ENCODE data around the gene REEP1.
"Not testable (repeated sequence)": the region's sequence is repeated elsewhere in the genome, so short reads cannot be mapped to it uniquely, and the experiment has no call there.

REEP1 gene

GRCh38 chr2:86240251-86240650 lies 97.2 kb downstream of the REEP1 start:
- Mint-ChIP-seq H3K4me3 (no peak overlapping the region), H3K27me3 (peaks cover 4% of the 10 kb centered on the region), H3K9me3 (no peaks in the 10 kb centered on the region), H3K36me3 (ENCODE audit: low read depth) (no peaks in the 10 kb centered on the region), H3K27ac (no peak overlapping the region), H3K4me1 (ENCODE audit: low read depth) (peaks cover 28% of the 10 kb centered on the region)

- peaks cover 28% of the 10 kb centered on the region for H3K4me1 Mint-ChIP-seq (ENCODE audit: low read depth)
- H3K36me3 Mint-ChIP-seq (ENCODE audit: low read depth) = no peaks in the 10 kb centered on the region
- no peaks in the 10 kb centered on the region for H3K9me3 Mint-ChIP-seq
- H3K27ac Mint-ChIP-seq = no peak overlapping the region
- no peak overlapping the region for H3K4me3 Mint-ChIP-seq
- H3K27me3 Mint-ChIP-seq = peaks cover 4% of the 10 kb centered on the region
Measured at GRCh38 chr2:86239745-86240144, 97.7 kb downstream of the REEP1 start.

GRCh38 chr2:86239326-86239725 lies 98.1 kb downstream of the REEP1 start:
- Mint-ChIP-seq H3K27ac (no peak overlapping the region), H3K27me3 (peaks cover 4% of the 10 kb centered on the region), H3K36me3 (ENCODE audit: low read depth) (no peaks in the 10 kb centered on the region), H3K4me3 (no peak overlapping the region), H3K4me1 (ENCODE audit: low read depth) (peaks cover 27% of the 10 kb centered on the region), H3K9me3 (no peaks in the 10 kb centered on the region)

GRCh38 chr2:86238354-86238753 lies 99.1 kb downstream of the REEP1 start:
- no peaks in the 10 kb centered on the region for H3K9me3 Mint-ChIP-seq
- H3K4me1 Mint-ChIP-seq (ENCODE audit: low read depth) = peaks cover 18% of the 10 kb centered on the region
- peaks cover 4% of the 10 kb centered on the region for H3K27me3 Mint-ChIP-seq
- no peaks in the 10 kb centered on the region for H3K36me3 Mint-ChIP-seq (ENCODE audit: low read depth)
- no peak overlapping the region for H3K27ac Mint-ChIP-seq
- no peak overlapping the region for H3K4me3 Mint-ChIP-seq

GRCh38 chr2:86237172-86237571 lies 100.3 kb downstream of the REEP1 start:
- no peaks in the 10 kb centered on the region for H3K9me3 Mint-ChIP-seq
- H3K27ac Mint-ChIP-seq = no peak overlapping the region
- peaks cover 18% of the 10 kb centered on the region for H3K4me1 Mint-ChIP-seq (ENCODE audit: low read depth)
- no peak overlapping the region for H3K4me3 Mint-ChIP-seq
- no peaks in the 10 kb centered on the region for H3K36me3 Mint-ChIP-seq (ENCODE audit: low read depth)
- peaks cover 4% of the 10 kb centered on the region for H3K27me3 Mint-ChIP-seq

GRCh38 chr2:86235196-86235980 lies 102.0 kb downstream of the REEP1 start:
- Mint-ChIP-seq H3K4me1 (ENCODE audit: low read depth) (peaks cover 18% of the 10 kb centered on the region), H3K36me3 (ENCODE audit: low read depth) (no peaks in the 10 kb centered on the region), H3K9me3 (no peaks in the 10 kb centered on the region), H3K4me3 (no peak overlapping the region), H3K27me3 (peaks cover 4% of the 10 kb centered on the region), H3K27ac (no peak overlapping the region)

- Mint-ChIP-seq H3K36me3 (ENCODE audit: low read depth) (no peaks in the 10 kb centered on the region), H3K9me3 (no peaks in the 10 kb centered on the region), H3K27ac (no peak overlapping the region), H3K27me3 (peaks cover 4% of the 10 kb centered on the region), H3K4me1 (ENCODE audit: low read depth) (peaks cover 18% of the 10 kb centered on the region), H3K4me3 (no peak overlapping the region)
Measured at GRCh38 chr2:86234563-86235131, 102.8 kb downstream of the REEP1 start.

- Mint-ChIP-seq H3K36me3 (ENCODE audit: low read depth) (no peaks in the 10 kb centered on the region), H3K4me1 (ENCODE audit: low read depth) (peaks cover 7% of the 10 kb centered on the region), H3K4me3 (no peak overlapping the region), H3K27me3 (peaks cover 4% of the 10 kb centered on the region), H3K27ac (no peak overlapping the region), H3K9me3 (no peaks in the 10 kb centered on the region)
Measured at GRCh38 chr2:86233436-86233835, 104.0 kb downstream of the REEP1 start.

GRCh38 chr2:86232910-86233309 lies 104.5 kb downstream of the REEP1 start:
- Mint-ChIP-seq H3K4me3 (no peak overlapping the region), H3K36me3 (ENCODE audit: low read depth) (no peaks in the 10 kb centered on the region), H3K27me3 (peaks cover 4% of the 10 kb centered on the region), H3K4me1 (ENCODE audit: low read depth) (peaks cover 3% of the 10 kb centered on the region), H3K9me3 (no peaks in the 10 kb centered on the region), H3K27ac (no peak overlapping the region)

GRCh38 chr2:86232373-86232784 lies 105.0 kb downstream of the REEP1 start:
- H3K36me3 Mint-ChIP-seq (ENCODE audit: low read depth) = no peaks in the 10 kb centered on the region
- peaks cover 4% of the 10 kb centered on the region for H3K27me3 Mint-ChIP-seq
- H3K4me3 Mint-ChIP-seq = no peak overlapping the region
- peaks cover 3% of the 10 kb centered on the region for H3K4me1 Mint-ChIP-seq (ENCODE audit: low read depth)
- H3K27ac Mint-ChIP-seq = no peak overlapping the region
- no peaks in the 10 kb centered on the region for H3K9me3 Mint-ChIP-seq

GRCh38 chr2:86231680-86232372 lies 105.6 kb downstream of the REEP1 start:
- H3K27me3 Mint-ChIP-seq = no peaks in the 10 kb centered on the region
- H3K9me3 Mint-ChIP-seq = no peaks in the 10 kb centered on the region
- H3K36me3 Mint-ChIP-seq (ENCODE audit: low read depth) = no peaks in the 10 kb centered on the region
- no peaks in the 10 kb centered on the region for H3K4me1 Mint-ChIP-seq (ENCODE audit: low read depth)
- H3K4me3 Mint-ChIP-seq = no peak overlapping the region
- no peak overlapping the region for H3K27ac Mint-ChIP-seq

- no peaks in the 10 kb centered on the region for H3K36me3 Mint-ChIP-seq (ENCODE audit: low read depth)
- no peak overlapping the region for H3K4me3 Mint-ChIP-seq
- H3K4me1 Mint-ChIP-seq (ENCODE audit: low read depth) = no peaks in the 10 kb centered on the region
- no peaks in the 10 kb centered on the region for H3K27me3 Mint-ChIP-seq
- H3K9me3 Mint-ChIP-seq = no peaks in the 10 kb centered on the region
- no peak overlapping the region for H3K27ac Mint-ChIP-seq
Measured at GRCh38 chr2:86230961-86231360, 106.5 kb downstream of the REEP1 start.

GRCh38 chr2:86229221-86229620 lies 108.2 kb downstream of the REEP1 start:
- Mint-ChIP-seq H3K27me3 (no peaks in the 10 kb centered on the region), H3K36me3 (ENCODE audit: low read depth) (no peaks in the 10 kb centered on the region), H3K9me3 (no peaks in the 10 kb centered on the region), H3K4me1 (ENCODE audit: low read depth) (peaks cover 11% of the 10 kb centered on the region), H3K27ac (no peak overlapping the region), H3K4me3 (no peak overlapping the region)

GRCh38 chr2:86228574-86228973 lies 108.9 kb downstream of the REEP1 start:
- H3K36me3 Mint-ChIP-seq (ENCODE audit: low read depth); H3K27ac Mint-ChIP-seq; H3K4me3 Mint-ChIP-seq; H3K9me3 Mint-ChIP-seq; H3K27me3 Mint-ChIP-seq: not testable (repeated sequence)
- peaks cover 11% of the 10 kb centered on the region for H3K4me1 Mint-ChIP-seq (ENCODE audit: low read depth)

GRCh38 chr2:86227685-86228084 lies 109.7 kb downstream of the REEP1 start:
- H3K4me3 Mint-ChIP-seq = no peak overlapping the region
- no peaks in the 10 kb centered on the region for H3K9me3 Mint-ChIP-seq
- H3K36me3 Mint-ChIP-seq (ENCODE audit: low read depth) = no peaks in the 10 kb centered on the region
- H3K27me3 Mint-ChIP-seq = no peaks in the 10 kb centered on the region
- H3K4me1 Mint-ChIP-seq (ENCODE audit: low read depth) = peaks cover 11% of the 10 kb centered on the region
- H3K27ac Mint-ChIP-seq = no peak overlapping the region
